NB4 (cell line): ENCODE results near the gene PARP11.

Source experiments
- DNase-seq: peaks from one replicate; pipeline ENCODE4 v3.0.0; 2010; ENCODE audit warnings: low read depth
- H3K4me3 ChIP-seq: one replicate; pipeline ENCODE4 v1.5.1; 2011; ENCODE audit warnings: mild to moderate bottlenecking, low read depth, low read length, moderate library complexity
- CTCF ChIP-seq: IDR thresholded peaks from one replicate; pipeline ENCODE4 v1.5.1; 2012; ENCODE audit warnings: low read depth, low read length
- MAX ChIP-seq: IDR thresholded peaks from 2 replicates; pipeline ENCODE4 v1.6.1; 2011; ENCODE audit warnings: low read depth, low read length
- MYC ChIP-seq: IDR thresholded peaks from 2 replicates; pipeline ENCODE4 v1.6.1; 2011; ENCODE audit warnings: low read depth, low read length
- POLR2A ChIP-seq: IDR thresholded peaks from 2 replicates; pipeline ENCODE4 v1.6.1; 2011; ENCODE audit warnings: mild to moderate bottlenecking; ENCODE audit not compliant: insufficient read length; ENCODE audit errors: extremely low read depth

Gene PARP11

GRCh38 chr12:3810016-3810370 is 63.2 kb downstream of the PARP11 start:
- TF ChIP-seq CTCF (no peak), POLR2A (no peak)
- no peak overlapping the region for H3K4me3 ChIP-seq
- DNase-seq: no peak

GRCh38 chr12:3809357-3810015 is 63.7 kb downstream of the PARP11 start:
- DNase-seq: no peak
- H3K4me3 ChIP-seq: no peak overlapping the region
- TF ChIP-seq CTCF: no peak
- TF ChIP-seq POLR2A: no peak
- no peak for TF ChIP-seq MYC
- no peak for TF ChIP-seq MAX

GRCh38 chr12:3805077-3805476 is 68.1 kb downstream of the PARP11 start:
- DNase-seq: no peak

GRCh38 chr12:3803865-3804472 is 69.2 kb downstream of the PARP11 start:
- DNase-seq: peak; percentile 77
- no peak for TF ChIP-seq MYC
- TF ChIP-seq CTCF: peak; percentile 92
- no peak for TF ChIP-seq POLR2A
- H3K4me3 ChIP-seq: no peak overlapping the region

More at GRCh38 chr12:3805077-3805476, 68.1 kb downstream of the PARP11 start:
- no peak for TF ChIP-seq POLR2A
- no peak for TF ChIP-seq MYC
- TF ChIP-seq CTCF: no peak
- TF ChIP-seq MAX: no peak
- H3K4me3 ChIP-seq: no peak overlapping the region

GRCh38 chr12:3802721-3803120 is 70.5 kb downstream of the PARP11 start:
- DNase-seq: no peak
- no peak overlapping the region for H3K4me3 ChIP-seq
- no peak for TF ChIP-seq CTCF
- no peak for TF ChIP-seq MYC
- TF ChIP-seq POLR2A: no peak
- no peak for TF ChIP-seq MAX

- DNase-seq: peak; percentile 17
- TF ChIP-seq CTCF: peak; percentile 8
- TF ChIP-seq MYC: no peak
- H3K4me3 ChIP-seq: no peak overlapping the region
Measured at GRCh38 chr12:3797531-3798048, 75.6 kb downstream of the PARP11 start.
